ENCODE measurements around the gene KDF1. TPM values are rescaled to one million over a fixed set of nuclear protein-coding genes. Genes with fewer than 3 reads are reported as not detected.

KDF1 gene
- polyA plus RNA-seq, 1 of the 3 experiments (the other 2 are of a cell fraction) = not detected

GRCh38 chr1:26959270-26959669 is 998 bp downstream of the KDF1 start (continued):
- TF ChIP-seq IRF3 (IDR thresholded peaks at IDR 0.05; ENCODE audit: low read depth, low read length) (no peak), POLR2AphosphoS5 (IDR thresholded peaks at IDR 0.05; ENCODE audit: low read depth, low read length) (no peak), RCOR1 (IDR thresholded peaks at IDR 0.05; ENCODE audit: low read length) (no peak)

DNA sequence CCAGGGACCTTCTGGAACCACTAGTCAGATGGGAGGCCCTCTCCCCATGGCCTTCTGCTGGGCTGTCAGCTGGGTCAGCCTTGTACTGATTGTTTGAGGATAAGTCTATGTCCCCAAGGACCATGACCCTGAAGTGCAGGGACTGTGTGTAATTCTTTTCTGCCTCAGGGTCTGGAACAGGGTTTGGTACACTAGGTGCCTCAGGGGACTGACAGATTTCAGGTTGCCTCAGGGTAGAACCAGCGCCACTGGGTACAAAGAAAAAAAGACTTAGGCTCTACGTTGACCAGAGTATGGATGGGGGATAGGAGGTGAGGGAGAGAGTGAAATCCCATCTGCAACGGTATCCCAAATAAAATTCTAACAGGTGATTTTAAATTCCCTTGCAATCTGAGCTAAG is 3.0 kb downstream of the KDF1 start:
- DNase-seq = no peak
- Histone ChIP-seq H3K36me3 (replicated peaks in 1 of 2; ENCODE audit: control insufficient read depth in 1 of 2, insufficient read depth in 2 of 2, low read length in 1 of 2) (no peaks in the 10 kb centered on the region), H3K27me3 (ENCODE audit: insufficient read depth) (peaks cover 34% of the 10 kb centered on the region), H2AFZ (ENCODE audit: low read depth) (no peak overlapping the region), H3K4me1 (ENCODE audit: control insufficient read depth in 1 of 2, insufficient read depth in 2 of 2, low read depth in 1 of 2, low read length in 1 of 2) (peaks cover 3 to 7% of the 10 kb centered on the region in 2 experiments; a peak in 1 of 4 replicates), H3F3A (replicated peaks; ENCODE audit: insufficient read depth) (peaks cover 12% of the 10 kb centered on the region), H3K9ac (no peak overlapping the region), H3K9me2 (no peaks in the 10 kb centered on the region), H3K27ac (ENCODE audit: low read depth in 2 of 2, low read length in 1 of 2) (no peak overlapping the region), H3K9me3 (no peaks in the 10 kb centered on the region), H3K79me2 (ENCODE audit: insufficient read depth) (no peaks in the 10 kb centered on the region), H3K4me3 (ENCODE audit: low read depth in 2 of 2, low read length in 1 of 2) (no peak overlapping the region), H4K20me1 (ENCODE audit: insufficient read depth) (no peaks in the 10 kb centered on the region), H3K4me2 (no peak overlapping the region)
- WGBS (ENCODE audit: low lambda C conversion rate) = 35% methylated on average over 3 of the region's 3 CpGs
- ChIA-PET POLR2A (no interaction called here), CTCF (interaction anchor here (1.3 kb wide), 1 partner anchor 41 kb away, joined by 3 read pairs; no protein-coding TSS in a partner anchor)
- TF ChIP-seq FOXM1 (IDR thresholded peaks at IDR 0.05; ENCODE audit: low read depth) = no peak
- no peak for TF ChIP-seq USF1 (IDR thresholded peaks at IDR 0.05; ENCODE audit: borderline replicate concordance, low read depth)
- no peak for TF ChIP-seq MEF2A (IDR thresholded peaks at IDR 0.05; ENCODE audit: borderline replicate concordance, low read depth)
- TF ChIP-seq IRF3 (IDR thresholded peaks at IDR 0.05; ENCODE audit: low read depth, low read length) = no peak
- no peak for TF ChIP-seq MAX (IDR thresholded peaks at IDR 0.05; ENCODE audit: low read depth)
- TF ChIP-seq, protein P1, sequence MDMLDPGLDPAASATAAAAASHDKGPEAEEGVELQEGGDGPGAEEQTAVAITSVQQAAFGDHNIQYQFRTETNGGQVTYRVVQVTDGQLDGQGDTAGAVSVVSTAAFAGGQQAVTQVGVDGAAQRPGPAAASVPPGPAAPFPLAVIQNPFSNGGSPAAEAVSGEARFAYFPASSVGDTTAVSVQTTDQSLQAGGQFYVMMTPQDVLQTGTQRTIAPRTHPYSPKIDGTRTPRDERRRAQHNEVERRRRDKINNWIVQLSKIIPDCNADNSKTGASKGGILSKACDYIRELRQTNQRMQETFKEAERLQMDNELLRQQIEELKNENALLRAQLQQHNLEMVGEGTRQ (IDR thresholded peaks at IDR 0.05; ENCODE audit: borderline replicate concordance, low read depth, low read length) = no peak
- no peak for TF ChIP-seq PBX3 (IDR thresholded peaks at IDR 0.05)
- TF ChIP-seq ELF1 (IDR thresholded peaks at IDR 0.05) = no peak
- TF ChIP-seq RFX5 (IDR thresholded peaks at IDR 0.05; ENCODE audit: low read length) = no peak
- TF ChIP-seq RXRA (IDR thresholded peaks at IDR 0.05; ENCODE audit: borderline replicate concordance, low read depth) = no peak
- no peak for TF ChIP-seq REST (IDR thresholded peaks at IDR 0.05; ENCODE audit: low read depth, low read length)
- no peak for TF ChIP-seq MXI1 (IDR thresholded peaks at IDR 0.05; ENCODE audit: low read depth, low read length)
- no peak for TF ChIP-seq JUND (IDR thresholded peaks at IDR 0.05)
- no peak for TF ChIP-seq POLR2AphosphoS5 (IDR thresholded peaks at IDR 0.05; ENCODE audit: low read depth, low read length)
- TF ChIP-seq FOXJ3 (CRISPR knock-in tag; IDR thresholded peaks at IDR 0.05) = no peak
- TF ChIP-seq EP300 (IDR thresholded peaks at IDR 0.05; ENCODE audit: borderline replicate concordance in 1 of 2, low read depth in 1 of 2, low read length in 1 of 2) = no peak
- TF ChIP-seq TEAD4 (IDR thresholded peaks at IDR 0.05; ENCODE audit: borderline replicate concordance, insufficient read depth) = no peak
- no peak for TF ChIP-seq TCF12 (IDR thresholded peaks at IDR 0.05)
- no peak for TF ChIP-seq YY1 (IDR thresholded peaks at IDR 0.05; ENCODE audit: low read depth)
- no peak for TF ChIP-seq RCOR1 (IDR thresholded peaks at IDR 0.05; ENCODE audit: low read length)
